Thoracic aorta (tissue), 2 donors: Measurements from ENCODE around the gene SLC48A1. TPM values are rescaled to one million over a fixed set of nuclear protein-coding genes. Genes with fewer than 3 reads are reported as not detected.

ENCODE experiments used
- ATAC-seq: fragments of 150-250 bp; one replicate; pipeline ENCODE4 v1.8.0; 2017; ENCODE audit warnings: low read depth; ENCODE audit not compliant: insufficient number of reproducible peaks, low FRiP score
- DNase-seq: peaks from one replicate; pipeline ENCODE4 v3.0.0-alpha.2; 2020; ENCODE audit warnings: low spot score
- H3K27ac ChIP-seq, 2 donors: fragments of 200-600 bp; sonication (generic); 1 replicate in 1 of 2; 2 replicates in 1 of 2; pipeline ENCODE4 v1.5.1; 2016; ENCODE audit warnings: mild to moderate bottlenecking in 2 of 2, moderate library complexity in 2 of 2
- H3K27me3 ChIP-seq: fragments of 200-600 bp; sonication (generic); replicated peaks from 2 replicates; pipeline ENCODE4 v1.6.0; 2016; ENCODE audit warnings: mild to moderate bottlenecking; ENCODE audit not compliant: insufficient read depth
- H3K36me3 ChIP-seq: fragments of 200-600 bp; sonication (generic); one replicate; pipeline ENCODE4 v1.5.1; 2016
- H3K4me1 ChIP-seq, 2 donors: fragments of 200-600 bp; sonication (generic); 1 replicate in 1 of 2; 2 replicates in 1 of 2; pipeline versions ENCODE4 v1.5.1 to v1.6.0; 2016; ENCODE audit warnings: low read depth in 2 of 2, mild to moderate bottlenecking in 1 of 2; ENCODE audit not compliant: control insufficient read depth in 1 of 2
- H3K4me3 ChIP-seq: fragments of 200-600 bp; sonication (generic); 2 replicates; pipeline ENCODE4 v1.5.1; 2016; ENCODE audit warnings: mild to moderate bottlenecking
- H3K9me3 ChIP-seq: fragments of 200-600 bp; sonication (generic); 2 replicates; pipeline ENCODE4 v1.5.1; 2016
- CTCF ChIP-seq: fragments of 200-600 bp; sonication (generic); IDR thresholded peaks from one replicate; pipeline ENCODE4 v1.5.1; 2019; ENCODE audit warnings: antibody characterized with exemption
- total RNA-seq, 2 donors: library from RNA; depleted of rRNA; stranded (reverse); fragments of >200 nt; gene quantifications; one replicate each; pipeline versions ENCODE4 v1.1.0 to v1.2.3, GENCODE V29; 2016

The SLC48A1 gene
- total RNA-seq, 2 donors from 2014 or later: 60.5 to 107 TPM

GRCh38 chr12:47798382-47798948 lies 25.4 kb downstream of the SLC48A1 start:
- ATAC-seq (no peak), DNase-seq (no peak)
- H3K27me3 ChIP-seq: no peaks in the 10 kb centered on the region
- H3K9me3 ChIP-seq: no peaks in the 10 kb centered on the region
- no peak overlapping the region for H3K4me3 ChIP-seq
- no peak for TF ChIP-seq CTCF
- H3K27ac ChIP-seq: peak overlapping the region; percentile 22 to 66
- peaks cover 42 to 60% of the 10 kb centered on the region in 2 donors for H3K4me1 ChIP-seq
- peaks cover 47% of the 10 kb centered on the region for H3K36me3 ChIP-seq

DNA sequence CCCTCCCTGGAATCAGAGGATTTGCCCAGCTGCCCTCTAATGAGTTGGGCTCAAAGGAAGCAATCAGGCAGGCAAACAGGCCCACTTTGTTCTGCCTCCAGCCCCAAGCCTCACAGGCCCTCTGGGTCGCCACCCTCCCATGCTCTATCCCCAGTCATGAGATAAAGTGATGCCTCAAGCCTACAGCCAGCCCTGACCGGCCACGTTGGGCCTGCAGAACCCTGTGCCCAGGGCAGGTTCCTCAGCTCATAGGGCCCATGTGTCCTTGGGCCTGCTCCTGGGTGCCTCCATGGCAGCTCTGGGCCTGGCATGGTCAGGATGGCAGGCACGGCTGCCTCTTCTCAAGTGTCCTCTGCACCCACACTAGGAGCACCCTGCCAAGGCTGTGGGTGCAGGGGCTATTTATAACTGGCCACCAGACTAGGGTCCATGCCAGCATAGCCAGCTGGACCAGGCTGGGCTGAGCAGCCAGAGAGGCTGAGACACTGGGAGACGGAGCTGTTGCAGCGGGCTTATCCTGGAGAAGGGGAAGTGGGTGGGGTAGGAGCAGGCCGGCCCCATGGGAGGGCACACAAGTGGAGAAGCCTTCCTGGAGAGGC lies 26.4 kb downstream of the SLC48A1 start:
- peak overlapping the region; percentile 55 to 66 for H3K27ac ChIP-seq
- TF ChIP-seq CTCF: no peak
- no peak for ATAC-seq

DNA sequence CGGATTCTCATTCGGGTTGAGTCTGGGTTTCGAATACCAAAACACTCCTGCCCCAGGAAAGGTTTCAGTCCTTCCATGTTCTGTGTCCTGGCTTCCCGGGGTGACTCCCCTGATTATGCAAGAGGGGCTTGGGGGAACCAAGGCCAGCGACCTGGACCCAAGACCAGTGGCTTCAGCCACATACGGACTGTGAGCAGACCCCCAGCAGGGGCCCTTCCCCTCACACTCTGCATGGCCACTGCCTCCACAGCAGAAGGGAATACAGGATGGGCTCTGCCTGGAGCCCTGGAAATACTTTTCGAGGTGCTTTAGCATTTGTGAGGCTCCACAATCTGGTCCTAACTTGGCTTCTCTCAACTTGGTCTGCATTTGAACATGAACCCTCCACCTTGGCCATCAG lies 27.5 kb downstream of the SLC48A1 start:
- no peak overlapping the region for H3K4me3 ChIP-seq
- H3K9me3 ChIP-seq: no peaks in the 10 kb centered on the region
- DNase-seq: no peak
- H3K27me3 ChIP-seq: no peaks in the 10 kb centered on the region
- no peak for ATAC-seq
- H3K36me3 ChIP-seq: peaks cover 26% of the 10 kb centered on the region
- H3K4me1 ChIP-seq: peaks cover 63 to 77% of the 10 kb centered on the region in 2 donors
- no peak for TF ChIP-seq CTCF
- peak overlapping the region; percentile 55 to 66 for H3K27ac ChIP-seq

More for the DNA sequence above, 26.4 kb downstream of the SLC48A1 start:
- Histone ChIP-seq H3K36me3 (peaks cover 37% of the 10 kb centered on the region), H3K4me1 (peaks cover 52 to 65% of the 10 kb centered on the region in 2 donors), H3K27me3 (no peaks in the 10 kb centered on the region), H3K4me3 (no peak overlapping the region), H3K9me3 (no peaks in the 10 kb centered on the region)
- no peak for DNase-seq

- no peak for ATAC-seq
Observed at GRCh38 chr12:47801170-47801903, 28.3 kb downstream of the SLC48A1 start.

More at GRCh38 chr12:47801170-47801903, 28.3 kb downstream of the SLC48A1 start:
- peaks cover 19% of the 10 kb centered on the region for H3K36me3 ChIP-seq
- peak overlapping the region; percentile 55 to 66 for H3K27ac ChIP-seq
- H3K4me1 ChIP-seq: peaks cover 65 to 84% of the 10 kb centered on the region in 2 donors
- peak overlapping the region; percentile 3 for H3K4me3 ChIP-seq
- no peaks in the 10 kb centered on the region for H3K9me3 ChIP-seq
- DNase-seq: no peak
- no peak for TF ChIP-seq CTCF
- no peaks in the 10 kb centered on the region for H3K27me3 ChIP-seq
